GM12878 (cell line): ENCODE results near the gene CELSR2. TPM values are rescaled to one million over a fixed set of nuclear protein-coding genes. Genes with fewer than 3 reads are reported as not detected.

Experiments used
- ATAC-seq: fragments of 200-7000 bp; cut with Tn5 transposase; 3 replicates; pipeline ENCODE4 v1.9.1; 2020; ENCODE audit warnings: mild to moderate bottlenecking, moderate library complexity
- BruUV-seq: library from RNA; stranded (reverse); fragments of 400-500 nt; replicated peaks from 2 replicates; lab custom pipeline; 2021; lab: Mats Ljungman, UMichigan
- CTCF ChIA-PET: fragments of 300-600 bp; sonication (Branson Sonifier 250); formaldehyde crosslinking; extraction: SDS; loops from one replicate; lab custom pipeline; 2021; ENCODE audit warnings: inconsistent platforms; lab: Yijun Ruan, JAX
- POLR2A ChIA-PET: fragments of 350-600 bp; formaldehyde crosslinking; extraction: SDS; loops from one replicate; lab custom pipeline; 2021; ENCODE audit warnings: inconsistent platforms; lab: Charles Lee
- RAD21 ChIA-PET: fragments of 300-600 bp; sonication (Branson Sonifier 250); formaldehyde crosslinking; loops from one replicate; lab custom pipeline; 2023; ENCODE audit warnings: antibody characterized with exemption; ENCODE audit not compliant: unreplicated experiment; lab: Charles Lee
- SMC1A ChIA-PET: fragments of 300-600 bp; sonication (Branson Sonifier 250); formaldehyde crosslinking; loops from one replicate; lab custom pipeline; 2023; ENCODE audit not compliant: unreplicated experiment, uncharacterized antibody; lab: Charles Lee
- DNase-seq: peaks from one replicate; pipeline ENCODE4 v3.0.0-alpha.2; 2011; ENCODE audit warnings: low read depth, low spot score
- FAIRE-seq: peaks from 3 replicates; lab custom pipeline; 2011; peaks lifted over from hg19 to GRCh38; lab: Jason Lieb, UNC
- H2AFZ ChIP-seq: 2 replicates; pipeline ENCODE4 v1.6.0; 2011; ENCODE audit warnings: low read depth, low read length, control low read depth; ENCODE audit not compliant: control insufficient read depth
- H3K27ac ChIP-seq: 2 replicates; pipeline ENCODE4 v1.5.1; 2011; ENCODE audit warnings: control low read depth; ENCODE audit not compliant: control insufficient read depth, insufficient read depth
- H3K27me3 ChIP-seq, 2 experiments: replicated peaks in 1 of 2; 2 replicates each; pipeline versions ENCODE4 v1.6.0 to v1.6.1; 2011; ENCODE audit warnings: low read length in 1 of 2; ENCODE audit not compliant: control insufficient read depth in 2 of 2, insufficient read depth in 2 of 2
- H3K36me3 ChIP-seq, 2 experiments: 2 replicates each; pipeline ENCODE4 v1.5.1; 2011; ENCODE audit warnings: low read length in 1 of 2; ENCODE audit not compliant: control insufficient read depth in 2 of 2, insufficient read depth in 2 of 2
- H3K4me1 ChIP-seq: 2 replicates; pipeline ENCODE4 v1.6.1; 2011; ENCODE audit warnings: mild to moderate bottlenecking, low read length, moderate library complexity, mixed read lengths; ENCODE audit not compliant: control insufficient read depth, insufficient read depth
- H3K4me2 ChIP-seq: 2 replicates; pipeline ENCODE4 v1.6.0; 2011; ENCODE audit warnings: control low read depth; ENCODE audit not compliant: control insufficient read depth, insufficient read depth
- H3K4me3 ChIP-seq: fragments of 200-600 bp; sonication (generic); 2 replicates; pipeline ENCODE4 v1.5.1; 2016
- H3K79me2 ChIP-seq: 2 replicates; pipeline ENCODE4 v1.6.0; 2011; ENCODE audit warnings: low read length; ENCODE audit not compliant: control insufficient read depth, insufficient read depth
- H3K9ac ChIP-seq: 2 replicates; pipeline ENCODE4 v1.8.0; 2011; ENCODE audit warnings: low read length, control low read depth, mixed read lengths; ENCODE audit not compliant: control insufficient read depth, insufficient read depth
- H3K9me3 ChIP-seq: replicated peaks from 3 replicates; pipeline ENCODE4 v1.5.1; 2011; ENCODE audit warnings: mild to moderate bottlenecking, low read length; ENCODE audit not compliant: control insufficient read depth, insufficient read depth
- H4K20me1 ChIP-seq: 2 replicates; pipeline ENCODE4 v1.6.0; 2011; ENCODE audit not compliant: control insufficient read depth, insufficient read depth
- BACH1 ChIP-seq: fragments of 450-650 bp; IDR thresholded peaks from 2 replicates; pipeline ENCODE4 v1.6.1; 2017; ENCODE audit warnings: mild to moderate bottlenecking, borderline replicate concordance
- EZH2 ChIP-seq: IDR thresholded peaks from 2 replicates; pipeline ENCODE4 v1.6.1; 2012; ENCODE audit warnings: low read depth, mild to moderate bottlenecking, control low read depth, inconsistent platforms, low read length, borderline replicate concordance; ENCODE audit not compliant: control insufficient read depth
- MXI1 ChIP-seq: fragments of 150-350 bp; IDR thresholded peaks from 2 replicates; pipeline ENCODE4 v1.6.1; 2011; ENCODE audit warnings: low read depth, mild to moderate bottlenecking, inconsistent platforms, low read length, improper control_type of control experiment
- PKNOX1 ChIP-seq: fragments of 450-650 bp; IDR thresholded peaks from 2 replicates; pipeline ENCODE4 v1.6.1; 2016; ENCODE audit warnings: mild to moderate bottlenecking
- RCOR1 ChIP-seq: conservative IDR thresholded peaks from 2 replicates; pipeline ENCODE4 v1.6.1; 2012; ENCODE audit warnings: low read depth, low read length, improper control_type of control experiment
- SIN3A ChIP-seq: IDR thresholded peaks from 2 replicates; pipeline ENCODE4 v1.6.1; 2012; ENCODE audit warnings: low read depth, low read length, improper control_type of control experiment
- SREBF1 ChIP-seq: IDR thresholded peaks from 2 replicates; pipeline ENCODE4 v1.6.1; 2012; ENCODE audit warnings: mild to moderate bottlenecking, low read length
- TCF7 ChIP-seq: IDR thresholded peaks from 2 replicates; pipeline ENCODE4 v1.6.1; 2014; ENCODE audit warnings: antibody characterized with exemption, borderline replicate concordance
- USF2 ChIP-seq: IDR thresholded peaks from 2 replicates; pipeline ENCODE4 v1.6.1; 2011; ENCODE audit warnings: low read depth, low read length, improper control_type of control experiment, borderline replicate concordance
- YY1 ChIP-seq: IDR thresholded peaks from 2 replicates; pipeline ENCODE4 v1.6.1; 2011; ENCODE audit warnings: low read depth, mild to moderate bottlenecking, low read length
- WGBS: methylation state at CpG from one replicate; pipeline ENCODE4 v1.1.6; 2016; ENCODE audit warnings: low lambda C conversion rate; ENCODE audit not compliant: insufficient replicate concordance, insufficient coverage; ENCODE audit errors: missing lambda C conversion rate; 5-methylcytosine and 5-hydroxymethylcytosine counted together
- in situ Hi-C: fragments of 300-500 bp; cut with MboI; formaldehyde crosslinking; loops from 9 replicates; pipeline ENCODE4 v1.14.3; 2018; ENCODE audit warnings: mixed read lengths
- intact Hi-C: fragments of 100-400 bp; cut with micrococcal nuclease; formaldehyde crosslinking; loops from one replicate; pipeline ENCODE4 v1.14.2; 2022; ENCODE audit not compliant: unreplicated experiment
- polyA plus RNA-seq, 11 experiments: library from polyadenylated mRNA; depleted of rRNA in 4 of 11; unstranded in 6 of 11; stranded (reverse) in 5 of 11; fragments of >200 nt; fragmentation: Nextera tagmentation in 4 of 11; fragmentation: Illumina TruSeq in 1 of 11; extraction: Ambion mirVana in 4 of 11; extraction: Trizol in 1 of 11; gene quantifications; 1 replicate in 1 of 11; 2 replicates in 10 of 11; pipeline versions ENCODE4 v1.2.1 to v1.2.3, GENCODE V29; 2011 to 2016; ENCODE audit warnings: inconsistent platforms in 2 of 11, missing spikeins in 2 of 11, low read depth in 1 of 11
- total RNA-seq, 4 experiments: library from RNA; depleted of rRNA in 3 of 4; stranded (reverse); fragments of >200 nt in 3 of 4; fragmentation: Illumina TruSeq in 1 of 4; extraction: Trizol in 1 of 4; gene quantifications; 2 replicates each; pipeline versions ENCODE4 v1.2.1 to v1.2.3, GENCODE V29; 2013 to 2021

The CELSR2 gene
- total and polyA plus RNA-seq, 10 of the 15 experiments (the other 5 are each of a cell fraction or from before 2014, with no cell fraction given), result under 0.01 to 0.15 (median 0.04) TPM; not detected in 2

DNA sequence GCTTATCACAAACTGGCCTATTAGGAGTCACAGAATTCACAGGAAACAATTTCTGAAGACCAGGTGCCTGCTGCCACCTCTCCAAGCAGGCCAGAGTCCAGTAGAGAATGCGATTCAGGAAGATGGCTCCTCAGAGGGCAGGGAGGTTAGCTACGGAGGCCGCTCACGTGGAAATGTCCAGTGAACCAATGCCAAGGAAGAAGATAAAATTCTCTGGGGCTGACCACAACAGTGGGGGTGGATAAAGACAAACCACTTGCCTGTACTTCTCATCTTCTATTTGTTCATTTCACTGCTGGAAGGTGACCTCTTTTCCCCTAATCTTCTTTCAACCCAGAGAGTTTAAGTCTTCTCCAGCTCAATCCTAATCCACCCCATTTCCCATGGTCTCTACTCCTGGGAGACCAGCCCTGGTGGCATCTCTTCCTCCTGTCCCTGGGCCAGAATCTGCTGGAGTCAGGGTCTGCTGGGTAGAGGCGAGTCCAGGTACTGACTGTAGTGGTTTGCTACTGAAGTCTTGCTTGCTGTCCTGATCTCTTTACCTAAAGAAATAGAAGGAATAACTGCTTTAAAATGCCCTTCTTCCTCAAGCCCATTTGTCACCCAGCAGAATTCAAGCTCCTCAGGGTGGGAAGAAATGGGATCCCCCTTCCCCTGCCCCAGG, 30.4 kb downstream of the CELSR2 start (continued):
- TF ChIP-seq RCOR1, result no peak
- no peak for TF ChIP-seq PKNOX1
- no peak for TF ChIP-seq TCF7

- H3K27ac ChIP-seq, result no peak overlapping the region
- in situ Hi-C loops (no loop called here), intact Hi-C loops (no loop called here)
- CTCF ChIA-PET, result interaction anchor here (1.0 to 2.9 kb wide), 2 partner anchors 118 to 251 kb away, joined by 4 to 28 read pairs; no protein-coding TSS in a partner anchor
- POLR2A ChIA-PET, result no interaction called here
- no peak overlapping the region for H3K9ac ChIP-seq
- DNase-seq (no peak), ATAC-seq (no peak), FAIRE-seq (no peak)
- TF ChIP-seq SREBF1 (no peak), SIN3A (no peak), USF2 (no peak), BACH1 (no peak), YY1 (no peak), MXI1 (no peak), EZH2 (no peak)
- H3K4me3 ChIP-seq, result no peak overlapping the region
- no peaks in the 10 kb centered on the region for H3K27me3 ChIP-seq
- no peaks in the 10 kb centered on the region for H3K36me3 ChIP-seq
- RAD21 ChIA-PET, result interaction anchor here (3.0 to 3.3 kb wide), 2 partner anchors 118 to 252 kb away, joined by 13 to 21 read pairs; partner anchors contain the start of gene SORT1
- H3K4me1 ChIP-seq, result peaks cover 3% of the 10 kb centered on the region
- 93% methylated on average over 11 of the region's 12 CpGs for WGBS
- BruUV-seq, result no TSS peak
- no peak overlapping the region for H3K4me2 ChIP-seq
- no peaks in the 10 kb centered on the region for H4K20me1 ChIP-seq
- H3K9me3 ChIP-seq, result no peaks in the 10 kb centered on the region
- SMC1A ChIA-PET, result interaction anchor here (3.1 kb wide), 1 partner anchor 118 kb away, joined by 19 read pairs; the partner anchor contains the start of gene SORT1
- H3K79me2 ChIP-seq, result no peaks in the 10 kb centered on the region
- H2AFZ ChIP-seq, result no peak overlapping the region
Observed at GRCh38 chr1:109280862-109281261, 31.5 kb downstream of the CELSR2 start.
